Measurements from ENCODE around the gene RBM38.

RBM38 gene

GRCh38 chr20:57439993-57440392 is 48.8 kb downstream of the RBM38 start:
- no peak for DNase-seq

- DNase-seq: no peak
These were observed 49.7 kb downstream of the RBM38 start for GRCh38 chr20:57440678-57441509.

GRCh38 chr20:57441510-57442154 is 50.4 kb downstream of the RBM38 start:
- no peak for DNase-seq

- DNase-seq: no peak
These were observed 51.1 kb downstream of the RBM38 start for GRCh38 chr20:57442158-57442887.

GRCh38 chr20:57442888-57443239 is 51.7 kb downstream of the RBM38 start:
- DNase-seq: no peak

- DNase-seq: no peak
These were observed 52.4 kb downstream of the RBM38 start for GRCh38 chr20:57443349-57444265.

- DNase-seq: no peak
These were observed 53.3 kb downstream of the RBM38 start for GRCh38 chr20:57444394-57445048.

- DNase-seq: no peak
These were observed 54.1 kb downstream of the RBM38 start for GRCh38 chr20:57445298-57445697.

- DNase-seq: no peak
These were observed 54.6 kb downstream of the RBM38 start for GRCh38 chr20:57445774-57446173.

- DNase-seq: no peak
These were observed 57.7 kb downstream of the RBM38 start for GRCh38 chr20:57448764-57449354.

- no peak for DNase-seq
These were observed 58.5 kb downstream of the RBM38 start for GRCh38 chr20:57449398-57450354.

- no peak for DNase-seq
These were observed 59.2 kb downstream of the RBM38 start for GRCh38 chr20:57450419-57450818.

GRCh38 chr20:57450931-57451330 is 59.7 kb downstream of the RBM38 start:
- no peak for DNase-seq

- no peak for DNase-seq
These were observed 60.2 kb downstream of the RBM38 start for GRCh38 chr20:57451431-57451794.

GRCh38 chr20:57451795-57452661 is 60.8 kb downstream of the RBM38 start:
- no peak for DNase-seq

GRCh38 chr20:57455386-57455785 is 64.2 kb downstream of the RBM38 start:
- no peak for DNase-seq

- DNase-seq: no peak
These were observed 64.9 kb downstream of the RBM38 start for GRCh38 chr20:57456116-57456515.

- DNase-seq: no peak
These were observed 66.3 kb downstream of the RBM38 start for GRCh38 chr20:57457243-57458095.

All from activated naive CD4-positive, alpha-beta T cell treated with anti-CD3 and anti-CD28 coated beads, Interleukin-2, amount 50 U/mL, for 16 hours (primary cell).